Mesenchymal stem cell (in vitro differentiated cells and primary cell): ENCODE measurements around the gene TADA1.
"Not testable (repeated sequence)": the region's sequence is repeated elsewhere in the genome, so short reads cannot be mapped to it uniquely, and the experiment has no call there.

Experiments
- DNase-seq: peaks from one replicate; pipeline ENCODE4 v3.0.0-alpha.2; 2013
- H2AFZ ChIP-seq: one replicate; pipeline ENCODE4 v1.6.1; 2013; ENCODE audit warnings: low read depth, mild to moderate bottlenecking, control low read depth, inconsistent platforms, low read length, moderate library complexity
- H2AK5ac ChIP-seq: 2 replicates; pipeline ENCODE4 v1.6.1; 2013; ENCODE audit warnings: low read length, moderate library complexity, mild to moderate bottlenecking, inconsistent platforms; ENCODE audit not compliant: severe bottlenecking
- H2BK120ac ChIP-seq: one replicate; pipeline ENCODE4 v1.6.1; 2013; ENCODE audit warnings: low read depth, mild to moderate bottlenecking, inconsistent platforms, low read length, moderate library complexity
- H2BK12ac ChIP-seq, 2 experiments: one replicate each; pipeline ENCODE4 v1.6.1; 2013; ENCODE audit warnings: inconsistent platforms in 2 of 2, low read length in 2 of 2, mild to moderate bottlenecking in 2 of 2, moderate library complexity in 2 of 2, control low read depth in 1 of 2
- H2BK15ac ChIP-seq: one replicate; pipeline ENCODE4 v1.6.1; 2013; ENCODE audit warnings: mild to moderate bottlenecking, low read depth, inconsistent platforms; ENCODE audit not compliant: poor library complexity, severe bottlenecking
- H2BK5ac ChIP-seq: 2 replicates; pipeline ENCODE4 v1.6.1; 2013; ENCODE audit warnings: low read depth, mild to moderate bottlenecking, low read length, control low read depth, inconsistent platforms; ENCODE audit not compliant: poor library complexity, severe bottlenecking
- H3K14ac ChIP-seq, 2 experiments: one replicate each; pipeline ENCODE4 v1.6.1; 2013; ENCODE audit warnings: inconsistent platforms in 2 of 2, low read length in 2 of 2, control low read depth in 1 of 2, mild to moderate bottlenecking in 1 of 2, moderate library complexity in 1 of 2
- H3K18ac ChIP-seq, 2 experiments: one replicate each; pipeline ENCODE4 v1.6.1; 2013; ENCODE audit warnings: inconsistent platforms in 2 of 2, low read length in 2 of 2, control low read depth in 1 of 2, low read depth in 1 of 2, mild to moderate bottlenecking in 1 of 2
- H3K23ac ChIP-seq, 2 experiments: one replicate each; pipeline ENCODE4 v1.6.1; 2013; ENCODE audit warnings: inconsistent platforms in 2 of 2, low read length in 2 of 2, mild to moderate bottlenecking in 2 of 2, moderate library complexity in 2 of 2, control low read depth in 1 of 2
- H3K27ac ChIP-seq: 2 replicates; pipeline ENCODE4 v1.5.1; 2013; ENCODE audit warnings: mild to moderate bottlenecking, moderate library complexity, low read length, control low read depth, inconsistent platforms; ENCODE audit not compliant: poor library complexity, severe bottlenecking
- H3K27me3 ChIP-seq, 2 experiments: 2 replicates each; pipeline versions ENCODE4 v1.6.1 to v1.7.0; 2013; ENCODE audit warnings: low read length in 2 of 2, mild to moderate bottlenecking in 2 of 2, moderate library complexity in 2 of 2, control low read depth in 1 of 2, inconsistent platforms in 1 of 2; ENCODE audit not compliant: control insufficient read depth in 1 of 2, insufficient read depth in 1 of 2
- H3K36me3 ChIP-seq, 2 experiments: 2 replicates each; pipeline versions ENCODE4 v1.6.1 to v1.7.0; 2013; ENCODE audit warnings: low read length in 2 of 2, control low read depth in 1 of 2, inconsistent platforms in 1 of 2, low read depth in 1 of 2, mild to moderate bottlenecking in 1 of 2; ENCODE audit not compliant: insufficient read depth in 2 of 2, control insufficient read depth in 1 of 2
- H3K4ac ChIP-seq, 2 experiments: one replicate each; pipeline ENCODE4 v1.6.1; 2013; ENCODE audit warnings: inconsistent platforms in 2 of 2, low read length in 2 of 2, mild to moderate bottlenecking in 2 of 2, moderate library complexity in 2 of 2, control low read depth in 1 of 2, low read depth in 1 of 2
- H3K4me1 ChIP-seq: 2 replicates; pipeline ENCODE4 v1.6.1; 2013; ENCODE audit warnings: low read depth, low read length, control low read depth; ENCODE audit not compliant: control insufficient read depth, insufficient read depth
- H3K4me2 ChIP-seq: 2 replicates; pipeline ENCODE4 v1.6.1; 2013; ENCODE audit warnings: low read length, mild to moderate bottlenecking, inconsistent platforms; ENCODE audit not compliant: poor library complexity, severe bottlenecking
- H3K4me3 ChIP-seq, 2 experiments: 2 replicates each; pipeline versions ENCODE4 v1.5.1 to v1.7.0; 2013; ENCODE audit warnings: low read length in 2 of 2, mild to moderate bottlenecking in 2 of 2, control low read depth in 1 of 2, low read depth in 1 of 2; ENCODE audit not compliant: insufficient read depth in 1 of 2
- H3K79me1 ChIP-seq: replicated peaks from 2 replicates; pipeline ENCODE4 v1.6.1; 2013; ENCODE audit warnings: mild to moderate bottlenecking, control low read depth, low read length, inconsistent platforms; ENCODE audit not compliant: poor library complexity, severe bottlenecking
- H3K9ac ChIP-seq: 2 replicates; pipeline ENCODE4 v1.7.0; 2013; ENCODE audit warnings: mild to moderate bottlenecking, low read length, moderate library complexity
- H3K9me3 ChIP-seq: 2 replicates; pipeline ENCODE4 v1.7.0; 2013; ENCODE audit warnings: mild to moderate bottlenecking, low read length; ENCODE audit not compliant: control insufficient read depth
- H4K8ac ChIP-seq: one replicate; pipeline ENCODE4 v1.6.1; 2013; ENCODE audit warnings: inconsistent platforms, mild to moderate bottlenecking, low read length, moderate library complexity
- H4K91ac ChIP-seq: one replicate; pipeline ENCODE4 v1.6.1; 2013; ENCODE audit warnings: mild to moderate bottlenecking, low read length, inconsistent platforms
- WGBS: methylation state at CpG from one replicate; pipeline ENCODE4 v1.1.7; 2013; ENCODE audit warnings: mixed read lengths; 5-methylcytosine and 5-hydroxymethylcytosine counted together

TADA1 gene

DNA sequence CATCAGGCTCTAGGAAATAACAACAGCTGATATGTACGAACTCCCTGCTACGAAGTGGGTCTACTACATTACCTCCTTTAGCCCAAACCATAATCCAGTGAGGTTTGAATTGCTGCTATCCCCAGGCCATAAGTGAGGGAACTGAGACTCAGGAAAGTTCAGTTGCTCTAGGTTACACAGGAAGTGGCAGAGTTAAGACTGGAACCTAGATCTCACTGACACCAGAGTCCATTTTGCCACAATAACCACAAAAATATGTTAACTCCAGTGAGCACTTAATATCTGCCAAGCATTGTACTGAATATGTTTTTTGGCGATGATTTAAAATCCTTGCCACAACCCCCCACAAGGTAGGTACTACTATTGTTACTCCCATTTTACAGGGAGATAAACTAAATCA is 8.9 kb upstream of the TADA1 start:
- Histone ChIP-seq H4K91ac (no peak overlapping the region), H2BK120ac (no peak overlapping the region)

DNA sequence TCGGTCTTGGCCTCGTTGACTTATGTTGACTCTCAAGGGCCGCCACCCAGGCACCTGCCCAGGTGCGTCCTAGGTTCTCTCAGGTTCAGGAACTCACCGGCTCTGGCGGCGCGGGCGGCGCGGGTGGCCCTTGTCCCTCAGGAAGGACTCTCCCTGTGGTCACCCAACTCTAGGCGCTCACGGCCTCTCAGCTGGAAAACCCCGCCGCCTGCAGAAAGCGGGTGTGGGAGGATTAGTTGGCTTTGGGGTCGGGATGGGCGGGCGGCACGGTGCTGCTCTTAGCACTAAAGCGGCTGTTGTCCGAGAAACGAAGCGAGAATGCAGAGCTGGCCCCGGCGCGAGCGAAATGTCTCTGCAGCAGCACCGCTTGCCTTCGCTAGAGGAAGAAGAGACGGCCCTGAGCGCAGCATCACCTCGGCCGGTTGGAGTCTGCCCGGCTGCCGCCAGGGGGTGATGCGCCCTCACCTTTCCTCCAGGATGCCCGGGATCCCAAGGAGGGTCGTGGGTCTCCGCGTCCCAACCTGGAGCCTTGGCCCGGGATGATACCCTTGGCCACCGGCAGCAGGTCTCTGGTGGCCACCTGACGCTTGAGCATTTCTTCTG is 8.1 kb upstream of the TADA1 start:
- Histone ChIP-seq H3K27me3 (peaks cover 42 to 43% of the 10 kb centered on the region in 2 experiments), H4K91ac (no peak overlapping the region), H3K79me1 (no peaks in the 10 kb centered on the region), H2AFZ (no peak overlapping the region), H3K4ac (no peak overlapping the region), H2AK5ac (no peak overlapping the region), H2BK15ac (no peak overlapping the region), H3K23ac (no peak overlapping the region), H3K27ac (no peak overlapping the region), H3K4me3 (peak overlapping the region in 1 of 2 experiments; percentile 18), H2BK5ac (no peak overlapping the region), H2BK12ac (no peak overlapping the region), H2BK120ac (no peak overlapping the region), H3K9ac (no peak overlapping the region), H3K18ac (no peak overlapping the region), H3K4me2 (peak overlapping the region; percentile 20), H4K8ac (no peak overlapping the region), H3K4me1 (peaks cover 3% of the 10 kb centered on the region), H3K9me3 (no peaks in the 10 kb centered on the region), H3K36me3 (no peaks in the 10 kb centered on the region), H3K14ac (no peak overlapping the region)
- WGBS, result 19% methylated on average over 44 of the region's 44 CpGs
- DNase-seq, result peak; percentile 22

More for the DNA sequence above, 8.9 kb upstream of the TADA1 start:
- no peak for DNase-seq
- no peaks in the 10 kb centered on the region for H3K9me3 ChIP-seq
- no peak overlapping the region for H3K14ac ChIP-seq
- WGBS, result 97% methylated on average over 2 of the region's 3 CpGs
- H3K27me3 ChIP-seq, result peaks cover 42 to 43% of the 10 kb centered on the region in 2 experiments
- H3K4ac ChIP-seq, result no peak overlapping the region
- no peaks in the 10 kb centered on the region for H3K36me3 ChIP-seq
- no peak overlapping the region for H3K23ac ChIP-seq
- H2AFZ ChIP-seq, result no peak overlapping the region
- peaks cover 3% of the 10 kb centered on the region for H3K4me1 ChIP-seq
- no peak overlapping the region for H3K27ac ChIP-seq
- H3K4me2 ChIP-seq, result no peak overlapping the region
- H3K18ac ChIP-seq, result no peak overlapping the region
- no peak overlapping the region for H2AK5ac ChIP-seq
- H4K8ac ChIP-seq, result no peak overlapping the region
- H2BK15ac ChIP-seq, result no peak overlapping the region
- no peak overlapping the region for H2BK12ac ChIP-seq
- no peak overlapping the region for H3K4me3 ChIP-seq
- no peak overlapping the region for H3K9ac ChIP-seq
- H2BK5ac ChIP-seq, result no peak overlapping the region
- no peaks in the 10 kb centered on the region for H3K79me1 ChIP-seq

DNA sequence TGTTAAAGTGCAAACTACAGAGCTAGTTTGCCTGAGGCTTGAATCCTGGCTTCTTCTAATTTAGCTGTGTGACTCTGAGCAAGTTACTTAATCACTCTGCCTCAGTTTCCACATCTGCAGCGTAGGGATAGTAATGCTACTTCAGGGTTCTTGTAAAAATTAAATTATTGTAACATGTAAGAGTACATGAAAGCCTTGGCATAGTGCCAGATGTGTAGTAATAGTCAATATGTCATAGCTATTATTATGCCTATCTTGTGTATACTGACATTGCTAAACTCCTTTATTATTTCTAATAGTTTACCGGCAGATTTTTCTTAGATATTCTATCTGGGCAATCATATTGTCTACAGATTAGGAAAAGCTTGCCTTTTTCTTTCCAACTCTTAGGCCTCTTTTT is 6.8 kb upstream of the TADA1 start:
- Histone ChIP-seq H3K4me3 (no peak overlapping the region), H3K9ac (no peak overlapping the region), H3K27ac (no peak overlapping the region), H3K4me1 (peaks cover 3% of the 10 kb centered on the region), H3K79me1 (no peaks in the 10 kb centered on the region), H2BK5ac (no peak overlapping the region), H2BK15ac (no peak overlapping the region), H3K18ac (no peak overlapping the region), H3K4ac (no peak overlapping the region), H2AK5ac (no peak overlapping the region), H2AFZ (no peak overlapping the region), H4K91ac (no peak overlapping the region), H3K27me3 (peaks cover 42 to 43% of the 10 kb centered on the region in 2 experiments), H4K8ac (no peak overlapping the region), H3K9me3 (no peaks in the 10 kb centered on the region), H3K14ac (no peak overlapping the region), H3K23ac (no peak overlapping the region), H2BK12ac (no peak overlapping the region), H3K4me2 (no peak overlapping the region), H2BK120ac (no peak overlapping the region), H3K36me3 (no peaks in the 10 kb centered on the region)
- WGBS, result 100% methylated on average over 1 of the region's 2 CpGs
- DNase-seq, result no peak

DNA sequence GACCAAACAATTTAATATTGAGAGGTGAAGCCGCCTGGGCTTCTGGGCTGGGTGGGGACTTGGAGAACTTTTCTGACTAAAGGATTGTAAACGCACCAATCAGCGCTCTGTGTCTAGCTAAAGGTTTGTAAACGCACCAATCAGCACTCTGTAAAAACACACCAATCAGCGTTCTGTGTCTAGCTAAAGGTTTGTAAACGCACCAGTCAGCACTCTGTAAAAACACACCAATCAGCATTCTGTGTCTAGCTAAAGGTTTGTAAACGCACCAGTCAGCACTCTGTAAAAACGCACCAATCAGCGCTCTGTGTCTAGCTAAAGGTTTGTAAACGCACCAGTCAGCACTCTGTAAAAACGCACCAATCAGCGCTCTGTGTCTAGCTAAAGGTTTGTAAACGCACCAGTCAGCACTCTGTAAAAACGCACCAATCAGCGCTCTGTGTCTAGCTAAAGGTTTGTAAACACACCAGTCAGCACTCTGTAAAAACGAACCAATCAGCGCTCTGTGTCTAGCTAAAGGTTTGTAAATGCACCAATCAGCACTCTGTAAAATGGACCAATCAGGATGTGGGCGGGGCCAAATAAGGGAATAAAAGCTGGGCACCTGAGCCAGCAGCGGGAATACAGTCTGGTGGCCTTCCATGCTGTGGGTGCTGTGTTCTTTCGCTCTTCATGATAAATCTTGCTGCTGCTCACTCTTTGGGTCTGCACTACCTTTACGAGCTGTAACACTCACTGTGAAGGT is 2.3 kb upstream of the TADA1 start:
- not testable (repeated sequence) for DNase-seq, H3K4ac ChIP-seq
- WGBS, result 95% methylated on average over 18 of the region's 21 CpGs

More for the DNA sequence above, 2.3 kb upstream of the TADA1 start:
- not testable (repeated sequence) for H2BK5ac ChIP-seq, H2BK120ac ChIP-seq, H3K18ac ChIP-seq, H2BK15ac ChIP-seq, H2AK5ac ChIP-seq, H2BK12ac ChIP-seq, H3K9me3 ChIP-seq, H3K27ac ChIP-seq, H3K79me1 ChIP-seq, H3K4me2 ChIP-seq, H3K4me3 ChIP-seq, H3K4me1 ChIP-seq, H3K23ac ChIP-seq, H4K91ac ChIP-seq, H3K36me3 ChIP-seq, H3K9ac ChIP-seq, H2AFZ ChIP-seq, H3K14ac ChIP-seq, H4K8ac ChIP-seq
- H3K27me3 ChIP-seq, result peaks cover 10 to 12% of the 10 kb centered on the region in 2 experiments
